Measurements from ENCODE around the gene FMNL3. TPM values are rescaled to one million over a fixed set of nuclear protein-coding genes. Genes with fewer than 3 reads are reported as not detected.

FMNL3 gene
- total RNA-seq, 1 donor from 2014 or later, result 21.1 TPM

DNA sequence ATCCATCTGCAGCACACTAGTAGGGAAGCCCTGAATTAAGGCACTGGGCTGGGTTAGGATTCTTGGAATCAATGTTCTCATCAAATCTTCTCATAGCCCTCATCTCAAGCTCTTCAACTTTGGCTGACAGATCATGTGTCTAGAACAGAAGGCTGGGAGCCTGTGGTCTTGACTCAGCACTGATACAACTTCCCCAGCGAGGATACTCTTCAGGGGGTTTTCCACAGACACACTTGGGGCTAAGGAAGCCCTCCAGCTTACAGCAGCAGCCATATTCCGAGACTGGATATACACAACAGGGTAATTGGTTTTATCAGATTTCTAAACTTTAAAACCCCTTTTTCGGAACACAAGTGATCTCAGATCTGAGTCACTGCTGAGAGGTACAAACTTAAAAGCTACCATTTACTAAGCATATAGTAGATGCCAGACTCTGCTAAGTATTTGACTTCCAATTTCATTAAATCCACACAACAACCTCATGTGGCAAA, 3.5 kb downstream of the FMNL3 start:
- TF ChIP-seq, protein P1, sequence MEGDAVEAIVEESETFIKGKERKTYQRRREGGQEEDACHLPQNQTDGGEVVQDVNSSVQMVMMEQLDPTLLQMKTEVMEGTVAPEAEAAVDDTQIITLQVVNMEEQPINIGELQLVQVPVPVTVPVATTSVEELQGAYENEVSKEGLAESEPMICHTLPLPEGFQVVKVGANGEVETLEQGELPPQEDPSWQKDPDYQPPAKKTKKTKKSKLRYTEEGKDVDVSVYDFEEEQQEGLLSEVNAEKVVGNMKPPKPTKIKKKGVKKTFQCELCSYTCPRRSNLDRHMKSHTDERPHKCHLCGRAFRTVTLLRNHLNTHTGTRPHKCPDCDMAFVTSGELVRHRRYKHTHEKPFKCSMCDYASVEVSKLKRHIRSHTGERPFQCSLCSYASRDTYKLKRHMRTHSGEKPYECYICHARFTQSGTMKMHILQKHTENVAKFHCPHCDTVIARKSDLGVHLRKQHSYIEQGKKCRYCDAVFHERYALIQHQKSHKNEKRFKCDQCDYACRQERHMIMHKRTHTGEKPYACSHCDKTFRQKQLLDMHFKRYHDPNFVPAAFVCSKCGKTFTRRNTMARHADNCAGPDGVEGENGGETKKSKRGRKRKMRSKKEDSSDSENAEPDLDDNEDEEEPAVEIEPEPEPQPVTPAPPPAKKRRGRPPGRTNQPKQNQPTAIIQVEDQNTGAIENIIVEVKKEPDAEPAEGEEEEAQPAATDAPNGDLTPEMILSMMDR (conservative IDR thresholded peaks at IDR 0.05), result no peak
- no peak overlapping the region for H3K27ac Mint-ChIP-seq
- no peaks in the 10 kb centered on the region for H3K9me3 Mint-ChIP-seq
- no peak for DNase-seq (ENCODE audit: extremely low spot score, unreplicated experiment)
- H3K36me3 Mint-ChIP-seq, result no peaks in the 10 kb centered on the region
- no peak overlapping the region for H3K4me3 Mint-ChIP-seq
- H3K27me3 Mint-ChIP-seq, result peaks cover 30% of the 10 kb centered on the region
- H3K4me1 Mint-ChIP-seq (ENCODE audit: unreplicated experiment), result peaks cover 40% of the 10 kb centered on the region

DNA sequence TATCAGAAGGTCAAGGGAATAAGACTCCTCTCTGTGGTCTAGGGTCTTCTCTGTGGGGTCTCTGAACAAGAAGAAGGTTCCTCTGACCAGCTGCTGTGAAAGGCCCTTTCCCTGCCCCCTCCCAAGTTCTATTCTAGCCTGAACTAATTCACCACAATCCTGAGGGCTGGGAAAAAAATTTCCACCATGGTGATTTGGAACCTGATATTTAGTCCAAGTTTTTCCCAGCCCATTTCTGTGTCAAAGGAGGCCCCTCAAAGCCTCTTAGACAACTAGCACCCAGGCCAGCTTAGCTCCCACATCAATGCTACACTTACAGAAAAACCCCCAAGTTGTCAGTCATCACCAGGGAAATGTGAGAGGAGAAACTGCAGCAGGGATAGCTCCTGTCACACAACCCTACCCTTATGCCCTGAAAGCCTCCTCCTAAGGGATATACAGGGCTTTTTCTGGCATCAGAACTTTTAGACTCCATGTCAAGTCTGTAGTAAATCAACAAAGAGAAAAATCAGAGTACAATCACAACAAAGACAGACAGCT, 4.5 kb downstream of the FMNL3 start:
- H3K9me3 Mint-ChIP-seq, result no peaks in the 10 kb centered on the region
- H3K4me3 Mint-ChIP-seq, result peak overlapping the region; percentile 57
- H3K36me3 Mint-ChIP-seq, result no peaks in the 10 kb centered on the region
- peaks cover 45% of the 10 kb centered on the region for H3K4me1 Mint-ChIP-seq (ENCODE audit: unreplicated experiment)
- no peak for DNase-seq (ENCODE audit: extremely low spot score, unreplicated experiment)
- peaks cover 23% of the 10 kb centered on the region for H3K27me3 Mint-ChIP-seq
- peak overlapping the region; percentile 55 for H3K27ac Mint-ChIP-seq
- TF ChIP-seq, protein P1 (conservative IDR thresholded peaks at IDR 0.05), result no peak

DNA sequence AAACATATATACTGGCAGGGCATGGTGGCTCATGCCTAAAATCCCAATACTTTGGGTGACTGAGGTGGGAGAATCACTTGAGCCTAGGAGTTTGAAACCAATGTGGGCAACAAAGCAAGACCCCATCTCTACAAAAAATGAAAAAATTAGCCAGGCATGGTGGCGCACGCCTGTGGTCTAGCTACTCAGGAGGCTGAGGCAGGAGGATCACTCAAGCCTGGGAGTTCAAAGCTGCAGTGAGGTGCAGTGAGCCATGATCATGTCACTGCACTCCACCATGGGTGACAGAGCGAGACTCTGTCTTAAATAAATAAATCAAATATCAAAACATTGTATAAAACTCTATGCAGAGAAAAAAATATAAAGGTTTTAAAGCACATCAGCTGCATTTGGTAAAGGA, 5.2 kb downstream of the FMNL3 start:
- Mint-ChIP-seq H3K36me3 (no peaks in the 10 kb centered on the region), H3K4me1 (ENCODE audit: unreplicated experiment) (peaks cover 42% of the 10 kb centered on the region), H3K9me3 (no peaks in the 10 kb centered on the region), H3K27me3 (peaks cover 20% of the 10 kb centered on the region), H3K27ac (no peak overlapping the region), H3K4me3 (no peak overlapping the region)
- TF ChIP-seq, protein P1 (conservative IDR thresholded peaks at IDR 0.05), result no peak
- DNase-seq (ENCODE audit: extremely low spot score, unreplicated experiment), result no peak

DNA sequence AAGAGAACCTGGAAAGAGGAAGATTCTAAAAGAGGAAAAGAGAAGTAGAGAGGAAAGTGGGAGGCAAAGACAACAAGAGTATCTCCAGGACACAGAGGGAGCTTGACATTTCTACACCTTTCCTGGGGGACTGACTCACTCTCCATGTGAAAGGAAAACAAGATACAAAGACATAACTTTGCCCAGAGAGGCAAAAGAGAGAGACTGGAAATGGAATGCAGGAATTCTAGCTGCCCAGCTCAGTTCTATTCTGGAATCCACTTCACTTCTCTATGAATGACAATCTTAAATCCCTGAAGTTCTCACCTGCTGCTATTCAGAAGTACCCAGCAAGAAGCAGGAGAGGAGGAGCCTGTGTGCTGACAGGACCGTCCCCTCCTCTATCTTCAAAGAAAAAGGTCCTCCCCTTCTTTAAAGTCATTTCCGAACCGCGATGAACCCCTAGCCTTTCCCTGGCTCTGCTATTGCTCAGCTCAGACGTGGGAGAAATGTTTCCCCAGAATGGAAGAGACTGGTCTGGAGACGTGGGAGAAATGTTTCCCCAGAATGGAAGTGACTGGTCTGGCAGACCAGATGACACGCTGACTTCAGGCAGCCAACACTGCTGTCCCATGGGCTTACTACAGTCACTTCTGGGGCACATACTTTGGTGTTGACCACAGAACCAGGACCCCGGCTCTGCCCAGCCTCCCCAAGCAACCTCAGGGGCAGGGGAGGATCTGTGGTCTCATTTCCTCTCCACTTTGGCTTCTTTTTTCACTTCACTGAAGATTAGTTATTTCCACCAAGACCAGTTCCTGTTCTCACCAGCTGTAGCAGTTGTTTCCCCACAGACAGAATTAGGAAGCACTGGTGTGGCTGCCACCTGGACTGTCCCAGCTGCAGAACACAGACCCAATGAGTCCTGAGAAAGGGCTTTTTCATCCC, 8.3 kb downstream of the FMNL3 start:
- H3K4me1 Mint-ChIP-seq (ENCODE audit: unreplicated experiment), result peaks cover 27% of the 10 kb centered on the region
- no peaks in the 10 kb centered on the region for H3K9me3 Mint-ChIP-seq
- peak overlapping the region; percentile 55 for H3K4me3 Mint-ChIP-seq
- TF ChIP-seq, protein P1 (conservative IDR thresholded peaks at IDR 0.05), result no peak
- no peaks in the 10 kb centered on the region for H3K27me3 Mint-ChIP-seq
- no peak for DNase-seq (ENCODE audit: extremely low spot score, unreplicated experiment)
- peak overlapping the region; percentile 20 for H3K27ac Mint-ChIP-seq
- no peaks in the 10 kb centered on the region for H3K36me3 Mint-ChIP-seq

DNA sequence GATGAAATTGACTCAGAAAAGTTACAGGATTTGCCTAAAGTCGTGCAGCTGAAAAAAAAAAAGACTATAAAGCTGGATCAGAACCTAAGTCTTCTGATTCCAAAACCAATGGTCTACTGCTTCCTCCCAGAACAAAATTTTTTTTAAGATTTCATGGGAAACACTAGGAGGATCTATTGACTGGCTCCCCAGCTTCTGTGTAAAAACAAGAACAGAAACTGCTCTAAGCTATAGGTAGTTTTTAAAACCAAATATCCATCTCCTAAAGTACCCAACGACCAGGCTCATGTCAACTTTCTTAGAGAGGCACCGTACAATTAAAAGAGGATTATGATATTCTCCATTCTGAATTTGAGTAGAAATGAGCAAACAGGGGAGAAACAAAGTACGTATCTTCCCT, 9.4 kb downstream of the FMNL3 start:
- H3K36me3 Mint-ChIP-seq, result no peaks in the 10 kb centered on the region
- no peak overlapping the region for H3K4me3 Mint-ChIP-seq
- H3K27me3 Mint-ChIP-seq, result no peaks in the 10 kb centered on the region
- H3K4me1 Mint-ChIP-seq (ENCODE audit: unreplicated experiment), result peaks cover 17% of the 10 kb centered on the region
- TF ChIP-seq, protein P1 (conservative IDR thresholded peaks at IDR 0.05), result no peak
- no peak overlapping the region for H3K27ac Mint-ChIP-seq
- H3K9me3 Mint-ChIP-seq, result no peaks in the 10 kb centered on the region
- DNase-seq (ENCODE audit: extremely low spot score, unreplicated experiment), result no peak

Measured in type B pancreatic cell (in vitro differentiated cells).